Measurements from ENCODE around the gene KHDRBS2. TPM values are rescaled to one million over a fixed set of nuclear protein-coding genes. Genes with fewer than 3 reads are reported as not detected.

The KHDRBS2 gene
- total RNA-seq, 1 donor from 2014 or later: not detected

DNA sequence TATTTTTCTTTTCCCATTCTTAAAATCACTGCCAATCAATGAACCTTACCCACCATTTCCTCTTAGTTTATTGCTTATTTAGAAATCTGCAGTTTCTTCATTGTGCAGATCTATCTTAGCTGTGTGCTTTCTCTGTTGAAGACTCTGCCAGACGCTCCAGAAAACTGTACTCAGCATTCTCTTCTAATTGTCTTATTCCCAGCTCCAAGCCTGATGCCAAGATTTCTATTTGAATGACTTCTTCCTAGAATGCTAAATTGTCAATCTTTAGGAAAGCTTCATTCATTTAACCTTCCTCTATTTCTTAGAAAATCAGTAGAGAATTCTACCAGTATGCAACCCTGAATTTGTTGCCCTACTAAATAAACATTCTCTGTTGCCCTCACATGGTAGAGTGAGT lies 308.9 kb downstream of the KHDRBS2 start:
- Mint-ChIP-seq H3K27ac (ENCODE audit: unreplicated experiment) (no peak overlapping the region), H3K27me3 (ENCODE audit: unreplicated experiment) (no peaks in the 10 kb centered on the region), H3K9me3 (ENCODE audit: unreplicated experiment) (peaks cover 3% of the 10 kb centered on the region), H3K4me3 (ENCODE audit: unreplicated experiment) (no peak overlapping the region), H3K4me1 (ENCODE audit: unreplicated experiment) (no peaks in the 10 kb centered on the region), H3K36me3 (ENCODE audit: unreplicated experiment) (no peaks in the 10 kb centered on the region)
- no peak for TF ChIP-seq CTCF (IDR thresholded peaks at IDR 0.05)
- no peak for DNase-seq (ENCODE audit: extremely low spot score, unreplicated experiment)

- H3K27me3 Mint-ChIP-seq (ENCODE audit: unreplicated experiment): no peaks in the 10 kb centered on the region
- H3K4me3 Mint-ChIP-seq (ENCODE audit: unreplicated experiment): no peak overlapping the region
- DNase-seq (ENCODE audit: extremely low spot score, unreplicated experiment): no peak
- no peak for TF ChIP-seq CTCF (IDR thresholded peaks at IDR 0.05)
- no peaks in the 10 kb centered on the region for H3K4me1 Mint-ChIP-seq (ENCODE audit: unreplicated experiment)
- H3K36me3 Mint-ChIP-seq (ENCODE audit: unreplicated experiment): no peaks in the 10 kb centered on the region
- H3K27ac Mint-ChIP-seq (ENCODE audit: unreplicated experiment): no peak overlapping the region
- H3K9me3 Mint-ChIP-seq (ENCODE audit: unreplicated experiment): peaks cover 42% of the 10 kb centered on the region
Measured at GRCh38 chr6:61959196-61959595, 326.8 kb downstream of the KHDRBS2 start.

- no peaks in the 10 kb centered on the region for H3K4me1 Mint-ChIP-seq (ENCODE audit: unreplicated experiment)
- peaks cover 45% of the 10 kb centered on the region for H3K9me3 Mint-ChIP-seq (ENCODE audit: unreplicated experiment)
- no peak for TF ChIP-seq CTCF (IDR thresholded peaks at IDR 0.05)
- H3K27ac Mint-ChIP-seq (ENCODE audit: unreplicated experiment): no peak overlapping the region
- H3K27me3 Mint-ChIP-seq (ENCODE audit: unreplicated experiment): no peaks in the 10 kb centered on the region
- H3K36me3 Mint-ChIP-seq (ENCODE audit: unreplicated experiment): no peaks in the 10 kb centered on the region
- H3K4me3 Mint-ChIP-seq (ENCODE audit: unreplicated experiment): no peak overlapping the region
- DNase-seq (ENCODE audit: extremely low spot score, unreplicated experiment): no peak
Measured at GRCh38 chr6:61953851-61954250, 332.2 kb downstream of the KHDRBS2 start.

DNA sequence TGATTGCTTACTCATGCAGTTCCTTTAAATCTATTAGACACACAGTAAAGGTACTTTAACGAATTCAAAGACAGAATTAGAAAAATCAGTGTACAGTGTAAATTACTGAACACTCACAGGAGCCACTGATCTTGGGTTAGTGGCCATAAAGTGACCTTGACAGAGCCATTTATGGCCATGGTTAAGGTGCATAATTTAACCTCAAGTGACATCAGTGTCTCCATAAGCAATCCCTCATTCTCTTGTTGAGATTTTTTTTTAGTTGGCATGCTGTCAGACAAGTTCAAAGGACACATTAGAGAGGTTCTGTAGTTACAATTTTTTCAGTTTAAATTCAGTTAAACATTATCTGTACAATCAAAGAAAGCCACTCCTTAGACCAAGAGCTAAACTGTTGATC lies 334.4 kb downstream of the KHDRBS2 start:
- Mint-ChIP-seq H3K27me3 (ENCODE audit: unreplicated experiment) (no peaks in the 10 kb centered on the region), H3K27ac (ENCODE audit: unreplicated experiment) (no peak overlapping the region), H3K36me3 (ENCODE audit: unreplicated experiment) (no peaks in the 10 kb centered on the region), H3K9me3 (ENCODE audit: unreplicated experiment) (peaks cover 35% of the 10 kb centered on the region), H3K4me1 (ENCODE audit: unreplicated experiment) (no peaks in the 10 kb centered on the region), H3K4me3 (ENCODE audit: unreplicated experiment) (no peak overlapping the region)
- no peak for DNase-seq (ENCODE audit: extremely low spot score, unreplicated experiment)
- no peak for TF ChIP-seq CTCF (IDR thresholded peaks at IDR 0.05)

DNA sequence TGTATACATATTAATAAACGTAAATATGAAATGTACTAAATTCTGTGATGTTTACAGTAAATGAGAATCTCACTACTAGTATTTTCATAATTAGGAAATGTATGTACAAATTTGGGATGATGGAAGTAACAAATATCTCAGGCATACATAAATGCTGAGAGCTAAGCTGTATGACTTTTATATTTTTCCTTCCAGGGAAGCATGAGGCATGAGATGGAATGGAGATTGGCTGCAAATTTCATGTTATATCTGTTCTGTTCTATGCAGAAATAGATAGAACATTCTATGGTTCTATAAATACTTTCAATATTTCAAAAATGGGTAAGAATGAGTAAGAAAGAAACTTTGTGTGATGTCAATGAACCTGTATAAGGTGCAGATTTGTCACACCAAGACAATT lies 335.2 kb downstream of the KHDRBS2 start:
- Mint-ChIP-seq H3K27me3 (ENCODE audit: unreplicated experiment) (no peaks in the 10 kb centered on the region), H3K27ac (ENCODE audit: unreplicated experiment) (no peak overlapping the region), H3K4me1 (ENCODE audit: unreplicated experiment) (no peaks in the 10 kb centered on the region), H3K9me3 (ENCODE audit: unreplicated experiment) (peaks cover 28% of the 10 kb centered on the region), H3K36me3 (ENCODE audit: unreplicated experiment) (no peaks in the 10 kb centered on the region), H3K4me3 (ENCODE audit: unreplicated experiment) (no peak overlapping the region)
- no peak for DNase-seq (ENCODE audit: extremely low spot score, unreplicated experiment)
- no peak for TF ChIP-seq CTCF (IDR thresholded peaks at IDR 0.05)
